A549 (cell line): ENCODE results near the gene WDR82.

Experiments
- BHLHE40 ChIP-seq: IDR thresholded peaks from 2 replicates; pipeline ENCODE4 v1.6.1; 2012; ENCODE audit warnings: low read depth, low read length, inconsistent platforms
- CBX8 ChIP-seq: fragments of 200-600 bp; sonication (generic); IDR thresholded peaks from 2 replicates; pipeline ENCODE4 v1.6.1; 2016
- CHD4 ChIP-seq: fragments of 200-600 bp; sonication (generic); IDR thresholded peaks from 2 replicates; pipeline ENCODE4 v1.6.1; 2016; ENCODE audit warnings: antibody characterized with exemption, mild to moderate bottlenecking, borderline replicate concordance
- CTCF ChIP-seq: fragments of >200 bp; sonication (Bioruptor Twin); formaldehyde crosslinking; IDR thresholded peaks from 3 replicates; pipeline ENCODE4 v1.5.1; 2016
- EP300 ChIP-seq, 2 experiments: fragments of >200 bp; sonication (Bioruptor Twin); formaldehyde crosslinking; IDR thresholded peaks; 2 replicates in 1 of 2; 3 replicates in 1 of 2; pipeline ENCODE4 v1.6.1; 2016 to 2017
- HDAC2 ChIP-seq: fragments of 200-600 bp; sonication (generic); IDR thresholded peaks from 2 replicates; pipeline ENCODE4 v1.6.1; 2016
- JUNB ChIP-seq: fragments of >200 bp; sonication (Bioruptor Twin); formaldehyde crosslinking; IDR thresholded peaks from 2 replicates; pipeline ENCODE4 v1.6.1; 2016
- KDM1A ChIP-seq: fragments of 200-600 bp; sonication (generic); IDR thresholded peaks from 2 replicates; pipeline ENCODE4 v1.6.1; 2016; ENCODE audit warnings: low read depth, mild to moderate bottlenecking
- NPAS2 ChIP-seq: fragments of 250-450 bp; sonication (Bioruptor Pico); IDR thresholded peaks from 2 replicates; pipeline ENCODE4 v1.8.0; 2022; ENCODE audit warnings: mild to moderate bottlenecking, moderate library complexity, borderline replicate concordance
- POLR2A ChIP-seq: IDR thresholded peaks from 2 replicates; pipeline ENCODE4 v1.6.1; 2012; ENCODE audit warnings: mild to moderate bottlenecking, low read length
- RAD21 ChIP-seq, 2 experiments: fragments of >200 bp in 1 of 2; sonication (Bioruptor Twin) in 1 of 2; formaldehyde crosslinking in 1 of 2; IDR thresholded peaks in 1 of 2; conservative IDR thresholded peaks in 1 of 2; 2 replicates in 1 of 2; 3 replicates in 1 of 2; pipeline ENCODE4 v1.6.1; 2012 to 2018; ENCODE audit warnings: inconsistent platforms in 1 of 2
- RCOR1 ChIP-seq: fragments of 150-350 bp; IDR thresholded peaks from 2 replicates; pipeline ENCODE4 v1.6.1; 2014; ENCODE audit warnings: antibody characterized with exemption, low read length, low read depth

- TF ChIP-seq EP300 (IDR thresholded peaks at IDR 0.05) (no peak), BHLHE40 (no peak), CBX8 (no peak), RAD21 (conservative IDR thresholded peaks at IDR 0.05 in 1 of 2, IDR thresholded peaks at IDR 0.05 in 1 of 2) (no peak), CHD4 (no peak), KDM1A (no peak), NPAS2 (no peak), POLR2A (no peak), RCOR1 (no peak), CTCF (no peak), HDAC2 (no peak), JUNB (no peak)
These were observed 14.0 kb upstream of the WDR82 start for GRCh38 chr3:52292247-52293065.
